GM12864 (cell line): ENCODE results near the gene PTCSC3.

ENCODE experiments used
- DNase-seq: peaks from one replicate; pipeline ENCODE4 v3.0.0-alpha.2; 2011; ENCODE audit warnings: low read depth
- H3K4me3 ChIP-seq: 2 replicates; pipeline ENCODE4 v1.5.1; 2011; ENCODE audit warnings: mild to moderate bottlenecking, low read depth, low read length, control low read depth
- TF ChIP-seq, protein P1 (sequence below): IDR thresholded peaks from 2 replicates; pipeline ENCODE4 v1.5.1; 2011; ENCODE audit warnings: low read depth, mild to moderate bottlenecking, moderate library complexity, low read length, control low read depth, inconsistent platforms; ENCODE audit errors: missing control alignments

Gene PTCSC3

DNA sequence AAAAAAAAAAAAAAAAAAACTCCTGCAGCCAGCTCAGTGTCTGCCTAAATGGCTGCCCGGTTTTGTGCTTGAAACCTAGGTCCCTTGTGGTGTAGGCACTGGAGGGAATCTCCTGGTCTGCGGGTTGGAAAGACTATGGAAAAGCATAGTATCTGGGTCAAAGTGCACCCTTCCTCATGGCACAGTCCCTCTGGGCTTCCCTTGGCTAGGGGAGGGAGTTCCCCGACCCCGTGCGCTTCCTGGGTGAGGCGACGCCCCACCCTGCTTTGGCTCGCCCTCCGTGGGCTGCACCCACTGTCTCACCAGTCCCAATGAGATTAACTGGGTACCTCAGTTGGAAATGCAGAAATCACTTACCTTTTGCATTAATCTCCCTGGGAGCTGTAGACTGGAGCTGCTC lies 14.3 kb downstream of the PTCSC3 start:
- no peak for DNase-seq

DNA sequence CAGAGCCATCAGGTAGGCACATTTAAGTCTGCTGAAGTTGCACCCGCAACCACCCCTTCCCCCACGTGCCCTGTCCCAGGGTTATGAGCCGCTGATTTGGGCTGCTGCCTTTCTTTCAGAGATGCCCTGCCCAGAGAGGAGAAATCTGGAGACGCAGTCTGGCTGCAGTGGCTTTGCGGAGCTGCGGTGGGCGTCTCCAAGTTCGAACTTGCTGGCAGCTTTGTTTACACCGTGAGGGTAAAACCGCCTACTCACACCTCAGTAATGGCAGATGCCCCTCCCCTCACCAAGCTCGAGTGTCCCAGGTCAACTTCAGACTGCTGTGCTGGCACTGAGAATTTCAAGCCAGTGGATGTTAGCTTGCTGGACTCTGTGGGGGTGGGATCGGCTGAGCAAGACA lies 14.7 kb downstream of the PTCSC3 start:
- TF ChIP-seq, protein P1, sequence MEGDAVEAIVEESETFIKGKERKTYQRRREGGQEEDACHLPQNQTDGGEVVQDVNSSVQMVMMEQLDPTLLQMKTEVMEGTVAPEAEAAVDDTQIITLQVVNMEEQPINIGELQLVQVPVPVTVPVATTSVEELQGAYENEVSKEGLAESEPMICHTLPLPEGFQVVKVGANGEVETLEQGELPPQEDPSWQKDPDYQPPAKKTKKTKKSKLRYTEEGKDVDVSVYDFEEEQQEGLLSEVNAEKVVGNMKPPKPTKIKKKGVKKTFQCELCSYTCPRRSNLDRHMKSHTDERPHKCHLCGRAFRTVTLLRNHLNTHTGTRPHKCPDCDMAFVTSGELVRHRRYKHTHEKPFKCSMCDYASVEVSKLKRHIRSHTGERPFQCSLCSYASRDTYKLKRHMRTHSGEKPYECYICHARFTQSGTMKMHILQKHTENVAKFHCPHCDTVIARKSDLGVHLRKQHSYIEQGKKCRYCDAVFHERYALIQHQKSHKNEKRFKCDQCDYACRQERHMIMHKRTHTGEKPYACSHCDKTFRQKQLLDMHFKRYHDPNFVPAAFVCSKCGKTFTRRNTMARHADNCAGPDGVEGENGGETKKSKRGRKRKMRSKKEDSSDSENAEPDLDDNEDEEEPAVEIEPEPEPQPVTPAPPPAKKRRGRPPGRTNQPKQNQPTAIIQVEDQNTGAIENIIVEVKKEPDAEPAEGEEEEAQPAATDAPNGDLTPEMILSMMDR = no peak
- no peak for DNase-seq
- H3K4me3 ChIP-seq = no peak overlapping the region

More for the DNA sequence above, 14.3 kb downstream of the PTCSC3 start:
- TF ChIP-seq, protein P1 = no peak
- no peak overlapping the region for H3K4me3 ChIP-seq

DNA sequence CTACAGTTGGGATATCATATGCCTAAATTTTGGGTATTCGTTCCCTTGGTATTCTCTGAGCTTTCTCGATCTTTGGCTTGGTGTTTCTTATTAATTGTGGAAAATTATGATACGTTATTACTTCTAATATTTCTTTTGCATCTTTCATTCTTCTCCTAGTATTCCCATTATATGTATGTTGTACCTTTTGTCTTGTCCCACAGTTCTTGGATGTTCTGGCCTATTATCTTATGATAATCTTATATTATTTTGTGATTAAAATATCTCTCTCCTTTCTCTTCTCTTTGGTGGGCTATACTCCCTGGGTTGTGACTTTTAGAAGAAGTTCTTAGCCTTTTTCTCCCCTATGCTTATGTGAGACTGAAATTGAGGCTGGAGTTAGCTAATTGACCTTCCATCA lies 25.2 kb downstream of the PTCSC3 start:
- no peak overlapping the region for H3K4me3 ChIP-seq
- no peak for DNase-seq
- TF ChIP-seq, protein P1 = no peak

DNA sequence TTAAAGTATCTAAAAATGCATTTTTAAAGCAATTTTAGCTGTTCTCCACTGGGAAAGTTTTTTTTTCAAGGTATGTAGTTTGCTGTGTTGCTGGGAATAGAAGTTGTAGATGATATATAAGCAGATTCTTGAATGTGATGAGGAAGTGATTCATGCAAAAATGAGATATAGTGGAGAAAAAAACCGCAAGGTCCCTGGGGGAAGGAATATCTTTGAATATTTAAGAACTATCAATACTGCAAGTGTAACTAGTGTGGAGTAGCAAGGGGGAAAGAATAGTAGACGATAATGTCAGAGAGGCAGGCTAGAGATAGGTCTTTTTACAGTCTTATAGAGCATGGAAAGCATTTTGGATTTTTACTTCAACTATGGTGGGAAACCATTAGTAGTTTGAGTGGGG lies 42.5 kb downstream of the PTCSC3 start:
- TF ChIP-seq, protein P1 = no peak
- no peak for DNase-seq
- H3K4me3 ChIP-seq = no peak overlapping the region

DNA sequence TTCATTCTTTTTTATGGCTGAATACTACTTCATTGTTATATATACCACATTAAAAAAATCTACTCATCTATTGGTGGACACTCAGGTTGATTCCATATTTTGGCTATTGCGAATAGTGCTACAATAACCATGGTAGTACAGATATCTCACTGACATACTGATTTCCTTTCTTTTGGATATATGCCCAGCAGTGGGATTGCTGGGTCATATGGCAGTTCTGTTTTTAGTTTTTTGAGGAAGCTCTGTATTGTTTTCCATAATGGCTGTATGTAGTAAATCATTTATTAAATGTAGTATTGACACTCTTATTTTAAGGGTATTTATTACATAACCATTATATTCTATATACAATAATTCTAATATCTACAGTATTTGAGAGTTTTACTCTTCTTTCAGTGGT lies 43.7 kb downstream of the PTCSC3 start:
- H3K4me3 ChIP-seq = no peak overlapping the region
- DNase-seq = no peak
- TF ChIP-seq, protein P1 = no peak

DNA sequence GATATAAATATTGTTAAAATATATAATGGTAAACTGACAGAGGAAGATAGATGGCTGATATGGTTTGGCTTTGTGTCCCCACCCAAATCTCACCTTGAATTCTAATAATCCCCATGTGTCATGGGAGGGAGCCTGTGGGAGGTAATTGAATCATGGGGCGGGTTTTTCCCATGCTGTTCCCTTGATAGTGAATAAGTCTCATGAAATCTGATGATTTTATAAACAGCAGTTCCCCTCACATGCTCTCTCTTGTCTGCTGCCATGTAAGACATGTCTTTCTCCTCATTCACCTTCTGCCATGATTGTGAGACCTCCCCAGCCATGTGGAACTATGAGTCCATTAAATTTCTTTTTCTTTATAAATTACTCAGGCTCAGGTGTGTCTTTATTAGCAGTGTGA lies 46.3 kb downstream of the PTCSC3 start:
- no peak overlapping the region for H3K4me3 ChIP-seq
- TF ChIP-seq, protein P1 = no peak
- no peak for DNase-seq

DNA sequence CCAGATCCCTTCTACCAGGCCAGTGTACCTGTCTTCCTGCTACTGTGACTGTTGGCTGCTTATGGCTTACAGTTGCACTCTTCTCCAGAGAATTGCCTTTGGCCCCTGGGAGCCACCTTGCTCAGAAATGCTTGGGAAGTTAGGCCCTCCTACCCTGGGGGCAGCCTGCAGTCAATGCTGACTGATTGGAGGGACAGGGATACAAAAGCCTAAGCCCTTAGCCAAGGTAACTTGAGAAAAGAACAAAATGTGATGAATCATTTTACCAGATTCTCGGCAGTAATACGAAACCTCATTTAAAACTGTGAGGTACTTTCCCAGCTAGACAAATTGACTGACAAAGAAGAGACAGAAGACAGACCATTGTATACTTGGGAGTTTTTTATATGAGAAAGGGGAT lies 47.3 kb downstream of the PTCSC3 start:
- TF ChIP-seq, protein P1 = no peak
- DNase-seq = no peak
- no peak overlapping the region for H3K4me3 ChIP-seq
